Transverse colon (tissue), 4 donors: ENCODE measurements around the gene LTV1.

Experiments used
- EP300 ChIP-seq: sonication (generic); formaldehyde crosslinking; IDR thresholded peaks from one replicate; pipeline ENCODE4 v1.6.1; 2017; ENCODE audit warnings: antibody characterized with exemption, low read depth
- POLR2A ChIP-seq: fragments of 450-650 bp; IDR thresholded peaks from one replicate; pipeline ENCODE4 v1.6.1; 2016; ENCODE audit warnings: antibody characterized with exemption, mild to moderate bottlenecking, moderate library complexity
- POLR2AphosphoS5 ChIP-seq, 3 donors: sonication (generic); formaldehyde crosslinking; IDR thresholded peaks; one replicate each; pipeline ENCODE4 v1.6.1; 2016; ENCODE audit warnings: antibody characterized with exemption in 3 of 3
- TF ChIP-seq, protein P1 (sequence below), 5 experiments: fragments of 200-600 bp in 3 of 5; fragments of 450-650 bp in 2 of 5; sonication (generic) in 3 of 5; IDR thresholded peaks; 1 replicate in 2 of 5; 2 replicates in 3 of 5; pipeline ENCODE4 v1.5.1; 2016 to 2017; ENCODE audit warnings: antibody characterized with exemption in 5 of 5, inconsistent platforms in 3 of 5, mild to moderate bottlenecking in 2 of 5, moderate library complexity in 1 of 5

GRCh38 chr6:143810745-143811144, 32.4 kb upstream of the LTV1 start:
- TF ChIP-seq POLR2A (no peak), EP300 (no peak), POLR2AphosphoS5 (IDR thresholded peaks at IDR 0.05) (no peak)
- TF ChIP-seq, protein P1, sequence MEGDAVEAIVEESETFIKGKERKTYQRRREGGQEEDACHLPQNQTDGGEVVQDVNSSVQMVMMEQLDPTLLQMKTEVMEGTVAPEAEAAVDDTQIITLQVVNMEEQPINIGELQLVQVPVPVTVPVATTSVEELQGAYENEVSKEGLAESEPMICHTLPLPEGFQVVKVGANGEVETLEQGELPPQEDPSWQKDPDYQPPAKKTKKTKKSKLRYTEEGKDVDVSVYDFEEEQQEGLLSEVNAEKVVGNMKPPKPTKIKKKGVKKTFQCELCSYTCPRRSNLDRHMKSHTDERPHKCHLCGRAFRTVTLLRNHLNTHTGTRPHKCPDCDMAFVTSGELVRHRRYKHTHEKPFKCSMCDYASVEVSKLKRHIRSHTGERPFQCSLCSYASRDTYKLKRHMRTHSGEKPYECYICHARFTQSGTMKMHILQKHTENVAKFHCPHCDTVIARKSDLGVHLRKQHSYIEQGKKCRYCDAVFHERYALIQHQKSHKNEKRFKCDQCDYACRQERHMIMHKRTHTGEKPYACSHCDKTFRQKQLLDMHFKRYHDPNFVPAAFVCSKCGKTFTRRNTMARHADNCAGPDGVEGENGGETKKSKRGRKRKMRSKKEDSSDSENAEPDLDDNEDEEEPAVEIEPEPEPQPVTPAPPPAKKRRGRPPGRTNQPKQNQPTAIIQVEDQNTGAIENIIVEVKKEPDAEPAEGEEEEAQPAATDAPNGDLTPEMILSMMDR (IDR thresholded peaks at IDR 0.05) = no peak
